ENCODE results near the gene TTC3. TPM values are rescaled to one million over a fixed set of nuclear protein-coding genes. Genes with fewer than 3 reads are reported as not detected.
A peak's percentile ranks its signal among the peaks of the same experiment; 100 is the strongest.

The TTC3 gene
- total RNA-seq, 1 donor from 2014 or later = 235 TPM

- H3K4me1 Mint-ChIP-seq (ENCODE audit: low read depth, unreplicated experiment) = peaks cover 19% of the 10 kb centered on the region
- no peak for TF ChIP-seq CTCF (IDR thresholded peaks at IDR 0.05; ENCODE audit: partially characterized antibody, unreplicated experiment)
- H3K27ac Mint-ChIP-seq (ENCODE audit: unreplicated experiment) = no peak overlapping the region
- H3K36me3 Mint-ChIP-seq (ENCODE audit: unreplicated experiment) = peaks cover 4% of the 10 kb centered on the region
- DNase-seq = no peak
- H3K4me3 Mint-ChIP-seq (ENCODE audit: unreplicated experiment) = no peak overlapping the region
- H3K9me3 Mint-ChIP-seq (ENCODE audit: unreplicated experiment) = peaks cover 9% of the 10 kb centered on the region
- peaks cover 3% of the 10 kb centered on the region for H3K27me3 Mint-ChIP-seq (ENCODE audit: unreplicated experiment)
These were observed 8.2 kb upstream of the TTC3 start for GRCh38 chr21:37064841-37065240.

- Mint-ChIP-seq H3K27ac (ENCODE audit: unreplicated experiment) (no peak overlapping the region), H3K4me1 (ENCODE audit: low read depth, unreplicated experiment) (peaks cover 14% of the 10 kb centered on the region), H3K36me3 (ENCODE audit: unreplicated experiment) (peaks cover 4% of the 10 kb centered on the region), H3K4me3 (ENCODE audit: unreplicated experiment) (no peak overlapping the region), H3K9me3 (ENCODE audit: unreplicated experiment) (peaks cover 4% of the 10 kb centered on the region), H3K27me3 (ENCODE audit: unreplicated experiment) (no peaks in the 10 kb centered on the region)
- DNase-seq = no peak
- no peak for TF ChIP-seq CTCF (IDR thresholded peaks at IDR 0.05; ENCODE audit: partially characterized antibody, unreplicated experiment)
These were observed 7.4 kb upstream of the TTC3 start for GRCh38 chr21:37065561-37066177.

- H3K36me3 Mint-ChIP-seq (ENCODE audit: unreplicated experiment) = peaks cover 8% of the 10 kb centered on the region
- peaks cover 10% of the 10 kb centered on the region for H3K9me3 Mint-ChIP-seq (ENCODE audit: unreplicated experiment)
- peaks cover 14% of the 10 kb centered on the region for H3K4me1 Mint-ChIP-seq (ENCODE audit: low read depth, unreplicated experiment)
- H3K27me3 Mint-ChIP-seq (ENCODE audit: unreplicated experiment) = peaks cover 7% of the 10 kb centered on the region
- TF ChIP-seq CTCF (IDR thresholded peaks at IDR 0.05; ENCODE audit: partially characterized antibody, unreplicated experiment) = no peak
- no peak for DNase-seq
- H3K27ac Mint-ChIP-seq (ENCODE audit: unreplicated experiment) = peak overlapping the region; percentile 98
- H3K4me3 Mint-ChIP-seq (ENCODE audit: unreplicated experiment) = peak overlapping the region; percentile 90
These were observed 1.3 kb upstream of the TTC3 start for GRCh38 chr21:37071561-37072273.

GRCh38 chr21:37072274-37072987 is 623 bp upstream of the TTC3 start:
- DNase-seq = peak; percentile 76
- TF ChIP-seq CTCF (IDR thresholded peaks at IDR 0.05; ENCODE audit: partially characterized antibody, unreplicated experiment) = no peak
- H3K27me3 Mint-ChIP-seq (ENCODE audit: unreplicated experiment) = peaks cover 7% of the 10 kb centered on the region
- peaks cover 8% of the 10 kb centered on the region for H3K36me3 Mint-ChIP-seq (ENCODE audit: unreplicated experiment)
- peak overlapping the region; percentile 98 for H3K27ac Mint-ChIP-seq (ENCODE audit: unreplicated experiment)
- H3K9me3 Mint-ChIP-seq (ENCODE audit: unreplicated experiment) = peaks cover 10% of the 10 kb centered on the region
- peaks cover 16% of the 10 kb centered on the region for H3K4me1 Mint-ChIP-seq (ENCODE audit: low read depth, unreplicated experiment)
- H3K4me3 Mint-ChIP-seq (ENCODE audit: unreplicated experiment) = peak overlapping the region; percentile 90

All from glutamatergic neuron (in vitro differentiated cells).